GM12878 (cell line): ENCODE results near the gene CMTM5. TPM values are rescaled to one million over a fixed set of nuclear protein-coding genes. Genes with fewer than 3 reads are reported as not detected.

ENCODE experiments used
- ATAC-seq: fragments of 200-7000 bp; cut with Tn5 transposase; 3 replicates; pipeline ENCODE4 v1.9.1; 2020; ENCODE audit warnings: mild to moderate bottlenecking, moderate library complexity
- BruUV-seq: library from RNA; stranded (reverse); fragments of 400-500 nt; replicated peaks from 2 replicates; lab custom pipeline; 2021; lab: Mats Ljungman, UMichigan
- CTCF ChIA-PET: fragments of 300-600 bp; sonication (Branson Sonifier 250); formaldehyde crosslinking; extraction: SDS; loops from one replicate; lab custom pipeline; 2021; ENCODE audit warnings: inconsistent platforms; lab: Yijun Ruan, JAX
- POLR2A ChIA-PET: fragments of 350-600 bp; formaldehyde crosslinking; extraction: SDS; loops from one replicate; lab custom pipeline; 2021; ENCODE audit warnings: inconsistent platforms; lab: Charles Lee
- RAD21 ChIA-PET: fragments of 300-600 bp; sonication (Branson Sonifier 250); formaldehyde crosslinking; loops from one replicate; lab custom pipeline; 2023; ENCODE audit warnings: antibody characterized with exemption; ENCODE audit not compliant: unreplicated experiment; lab: Charles Lee
- SMC1A ChIA-PET: fragments of 300-600 bp; sonication (Branson Sonifier 250); formaldehyde crosslinking; loops from one replicate; lab custom pipeline; 2023; ENCODE audit not compliant: unreplicated experiment, uncharacterized antibody; lab: Charles Lee
- DNase-seq: peaks from one replicate; pipeline ENCODE4 v3.0.0-alpha.2; 2011; ENCODE audit warnings: low read depth, low spot score
- FAIRE-seq: peaks from 3 replicates; lab custom pipeline; 2011; peaks lifted over from hg19 to GRCh38; lab: Jason Lieb, UNC
- H2AFZ ChIP-seq: 2 replicates; pipeline ENCODE4 v1.6.0; 2011; ENCODE audit warnings: low read depth, low read length, control low read depth; ENCODE audit not compliant: control insufficient read depth
- H3K27ac ChIP-seq: 2 replicates; pipeline ENCODE4 v1.5.1; 2011; ENCODE audit warnings: control low read depth; ENCODE audit not compliant: control insufficient read depth, insufficient read depth
- H3K27me3 ChIP-seq, 2 experiments: replicated peaks in 1 of 2; 2 replicates each; pipeline versions ENCODE4 v1.6.0 to v1.6.1; 2011; ENCODE audit warnings: low read length in 1 of 2; ENCODE audit not compliant: control insufficient read depth in 2 of 2, insufficient read depth in 2 of 2
- H3K36me3 ChIP-seq, 2 experiments: 2 replicates each; pipeline ENCODE4 v1.5.1; 2011; ENCODE audit warnings: low read length in 1 of 2; ENCODE audit not compliant: control insufficient read depth in 2 of 2, insufficient read depth in 2 of 2
- H3K4me1 ChIP-seq: 2 replicates; pipeline ENCODE4 v1.6.1; 2011; ENCODE audit warnings: mild to moderate bottlenecking, low read length, moderate library complexity, mixed read lengths; ENCODE audit not compliant: control insufficient read depth, insufficient read depth
- H3K4me2 ChIP-seq: 2 replicates; pipeline ENCODE4 v1.6.0; 2011; ENCODE audit warnings: control low read depth; ENCODE audit not compliant: control insufficient read depth, insufficient read depth
- H3K4me3 ChIP-seq: fragments of 200-600 bp; sonication (generic); 2 replicates; pipeline ENCODE4 v1.5.1; 2016
- H3K79me2 ChIP-seq: 2 replicates; pipeline ENCODE4 v1.6.0; 2011; ENCODE audit warnings: low read length; ENCODE audit not compliant: control insufficient read depth, insufficient read depth
- H3K9ac ChIP-seq: 2 replicates; pipeline ENCODE4 v1.8.0; 2011; ENCODE audit warnings: low read length, control low read depth, mixed read lengths; ENCODE audit not compliant: control insufficient read depth, insufficient read depth
- H3K9me3 ChIP-seq: replicated peaks from 3 replicates; pipeline ENCODE4 v1.5.1; 2011; ENCODE audit warnings: mild to moderate bottlenecking, low read length; ENCODE audit not compliant: control insufficient read depth, insufficient read depth
- H4K20me1 ChIP-seq: 2 replicates; pipeline ENCODE4 v1.6.0; 2011; ENCODE audit not compliant: control insufficient read depth, insufficient read depth
- CBX5 ChIP-seq: sonication (generic); IDR thresholded peaks from 2 replicates; pipeline ENCODE4 v1.6.1; 2016; ENCODE audit warnings: low read depth, moderate library complexity, mild to moderate bottlenecking, inconsistent platforms
- NFYB ChIP-seq: IDR thresholded peaks from 2 replicates; pipeline ENCODE4 v1.6.1; 2011; ENCODE audit warnings: low read depth, mild to moderate bottlenecking, low read length, improper control_type of control experiment, moderate library complexity; ENCODE audit not compliant: insufficient read depth
- TCF7 ChIP-seq: IDR thresholded peaks from 2 replicates; pipeline ENCODE4 v1.6.1; 2014; ENCODE audit warnings: antibody characterized with exemption, borderline replicate concordance
- WGBS: methylation state at CpG from one replicate; pipeline ENCODE4 v1.1.6; 2016; ENCODE audit warnings: low lambda C conversion rate; ENCODE audit not compliant: insufficient replicate concordance, insufficient coverage; ENCODE audit errors: missing lambda C conversion rate; 5-methylcytosine and 5-hydroxymethylcytosine counted together
- in situ Hi-C: fragments of 300-500 bp; cut with MboI; formaldehyde crosslinking; loops from 9 replicates; pipeline ENCODE4 v1.14.3; 2018; ENCODE audit warnings: mixed read lengths
- intact Hi-C: fragments of 100-400 bp; cut with micrococcal nuclease; formaldehyde crosslinking; loops from one replicate; pipeline ENCODE4 v1.14.2; 2022; ENCODE audit not compliant: unreplicated experiment
- polyA plus RNA-seq, 11 experiments: library from polyadenylated mRNA; depleted of rRNA in 4 of 11; unstranded in 6 of 11; stranded (reverse) in 5 of 11; fragments of >200 nt; fragmentation: Nextera tagmentation in 4 of 11; fragmentation: Illumina TruSeq in 1 of 11; extraction: Ambion mirVana in 4 of 11; extraction: Trizol in 1 of 11; gene quantifications; 1 replicate in 1 of 11; 2 replicates in 10 of 11; pipeline versions ENCODE4 v1.2.1 to v1.2.3, GENCODE V29; 2011 to 2016; ENCODE audit warnings: inconsistent platforms in 2 of 11, missing spikeins in 2 of 11, low read depth in 1 of 11
- total RNA-seq, 4 experiments: library from RNA; depleted of rRNA in 3 of 4; stranded (reverse); fragments of >200 nt in 3 of 4; fragmentation: Illumina TruSeq in 1 of 4; extraction: Trizol in 1 of 4; gene quantifications; 2 replicates each; pipeline versions ENCODE4 v1.2.1 to v1.2.3, GENCODE V29; 2013 to 2021
- TF ChIP-seq, protein P1 (sequence below): fragments of 450-650 bp; IDR thresholded peaks from 2 replicates; pipeline ENCODE4 v1.6.1; 2018; ENCODE audit warnings: borderline replicate concordance, mild to moderate bottlenecking; ENCODE audit not compliant: partially characterized antibody
- TF ChIP-seq, protein P2 (sequence below): fragments of 450-650 bp; IDR thresholded peaks from 2 replicates; pipeline ENCODE4 v1.6.1; 2017; ENCODE audit warnings: borderline replicate concordance

Gene CMTM5
- total and polyA plus RNA-seq, 10 of the 15 experiments (the other 5 are each of a cell fraction or from before 2014, with no cell fraction given) = not detected

DNA sequence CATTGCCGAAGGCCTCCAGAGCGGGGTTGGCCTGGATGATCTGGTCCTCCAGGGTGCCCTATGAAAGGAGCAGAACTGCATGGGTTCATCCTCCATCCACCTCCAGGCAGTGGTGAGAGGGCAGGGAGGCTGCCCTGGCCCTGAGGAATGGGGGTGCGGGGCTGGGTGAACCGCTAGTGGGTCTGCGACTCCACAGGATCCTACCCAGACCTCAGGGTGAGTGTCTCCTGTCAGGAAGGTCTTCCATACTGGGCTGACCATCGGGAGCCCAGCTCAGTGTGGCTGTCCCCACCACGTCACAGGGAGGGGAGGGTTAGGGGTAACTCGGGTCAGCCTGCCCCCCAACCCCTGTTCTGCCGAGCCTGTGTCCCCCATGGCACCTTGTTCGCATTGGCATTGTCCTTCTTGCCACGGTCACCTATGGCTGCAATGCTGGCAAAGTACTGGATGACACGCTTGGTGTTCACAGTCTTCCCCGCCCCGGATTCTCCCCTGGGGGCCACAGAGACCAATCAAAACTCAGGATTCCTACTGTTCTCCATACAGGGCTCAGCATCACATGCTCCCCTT, 27.6 kb downstream of the CMTM5 start:
- no TSS peak for BruUV-seq

More for the DNA sequence above, 27.6 kb downstream of the CMTM5 start:
- ChIA-PET SMC1A (no interaction called here), RAD21 (no interaction called here), POLR2A (no interaction called here), CTCF (no interaction called here)
- H3K4me3 ChIP-seq = no peak overlapping the region
- TF ChIP-seq, protein P1, sequence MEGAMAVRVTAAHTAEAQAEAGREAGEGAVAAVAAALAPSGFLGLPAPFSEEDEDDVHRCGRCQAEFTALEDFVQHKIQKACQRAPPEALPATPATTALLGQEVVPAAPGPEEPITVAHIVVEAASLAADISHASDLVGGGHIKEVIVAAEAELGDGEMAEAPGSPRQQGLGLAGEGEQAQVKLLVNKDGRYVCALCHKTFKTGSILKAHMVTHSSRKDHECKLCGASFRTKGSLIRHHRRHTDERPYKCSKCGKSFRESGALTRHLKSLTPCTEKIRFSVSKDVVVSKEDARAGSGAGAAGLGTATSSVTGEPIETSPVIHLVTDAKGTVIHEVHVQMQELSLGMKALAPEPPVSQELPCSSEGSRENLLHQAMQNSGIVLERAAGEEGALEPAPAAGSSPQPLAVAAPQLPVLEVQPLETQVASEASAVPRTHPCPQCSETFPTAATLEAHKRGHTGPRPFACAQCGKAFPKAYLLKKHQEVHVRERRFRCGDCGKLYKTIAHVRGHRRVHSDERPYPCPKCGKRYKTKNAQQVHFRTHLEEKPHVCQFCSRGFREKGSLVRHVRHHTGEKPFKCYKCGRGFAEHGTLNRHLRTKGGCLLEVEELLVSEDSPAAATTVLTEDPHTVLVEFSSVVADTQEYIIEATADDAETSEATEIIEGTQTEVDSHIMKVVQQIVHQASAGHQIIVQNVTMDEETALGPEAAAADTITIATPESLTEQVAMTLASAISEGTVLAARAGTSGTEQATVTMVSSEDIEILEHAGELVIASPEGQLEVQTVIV = no peak
- TF ChIP-seq TCF7 (no peak), NFYB (no peak), CBX5 (no peak)
- TF ChIP-seq, protein P2, sequence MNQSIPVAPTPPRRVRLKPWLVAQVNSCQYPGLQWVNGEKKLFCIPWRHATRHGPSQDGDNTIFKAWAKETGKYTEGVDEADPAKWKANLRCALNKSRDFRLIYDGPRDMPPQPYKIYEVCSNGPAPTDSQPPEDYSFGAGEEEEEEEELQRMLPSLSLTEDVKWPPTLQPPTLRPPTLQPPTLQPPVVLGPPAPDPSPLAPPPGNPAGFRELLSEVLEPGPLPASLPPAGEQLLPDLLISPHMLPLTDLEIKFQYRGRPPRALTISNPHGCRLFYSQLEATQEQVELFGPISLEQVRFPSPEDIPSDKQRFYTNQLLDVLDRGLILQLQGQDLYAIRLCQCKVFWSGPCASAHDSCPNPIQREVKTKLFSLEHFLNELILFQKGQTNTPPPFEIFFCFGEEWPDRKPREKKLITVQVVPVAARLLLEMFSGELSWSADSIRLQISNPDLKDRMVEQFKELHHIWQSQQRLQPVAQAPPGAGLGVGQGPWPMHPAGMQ = no peak
- H2AFZ ChIP-seq = no peak overlapping the region
- no peaks in the 10 kb centered on the region for H3K4me1 ChIP-seq
- H3K4me2 ChIP-seq = no peak overlapping the region
- intact Hi-C loops = no loop called here
- no peak for ATAC-seq
- no peak for FAIRE-seq
- H3K9ac ChIP-seq = no peak overlapping the region
- WGBS = 52% methylated on average over 14 of the region's 14 CpGs
- no peaks in the 10 kb centered on the region for H3K9me3 ChIP-seq
- no peaks in the 10 kb centered on the region for H4K20me1 ChIP-seq
- no peaks in the 10 kb centered on the region for H3K79me2 ChIP-seq
- DNase-seq = no peak
- in situ Hi-C loops = no loop called here
- no peaks in the 10 kb centered on the region for H3K36me3 ChIP-seq
- H3K27ac ChIP-seq = no peak overlapping the region
- peaks cover 0 to 3% of the 10 kb centered on the region in 2 experiments; a peak in 3 of 4 replicates for H3K27me3 ChIP-seq
